Neuronal stem cell (in vitro differentiated cells): ENCODE results near the gene FOSL2.

Experiments used
- DNase-seq: peaks from one replicate; pipeline ENCODE4 v3.0.0-alpha.2; 2013; ENCODE audit warnings: low spot score
- H2AFZ ChIP-seq: one replicate; pipeline ENCODE4 v1.6.1; 2013; ENCODE audit warnings: mild to moderate bottlenecking, low read length, inconsistent platforms
- H2AK5ac ChIP-seq: 2 replicates; pipeline ENCODE4 v1.6.1; 2013; ENCODE audit warnings: low read depth, mild to moderate bottlenecking, inconsistent platforms, low read length, moderate library complexity, mixed read lengths
- H2BK120ac ChIP-seq: 2 replicates; pipeline ENCODE4 v1.6.1; 2013; ENCODE audit warnings: low read depth, mild to moderate bottlenecking, inconsistent platforms, low read length, moderate library complexity, mixed read lengths
- H2BK12ac ChIP-seq: one replicate; pipeline ENCODE4 v1.6.1; 2013; ENCODE audit warnings: low read length, inconsistent platforms
- H2BK15ac ChIP-seq: 2 replicates; pipeline ENCODE4 v1.6.1; 2013; ENCODE audit warnings: mild to moderate bottlenecking, low read length, inconsistent platforms, mixed read lengths
- H2BK5ac ChIP-seq: one replicate; pipeline ENCODE4 v1.6.1; 2013; ENCODE audit warnings: inconsistent platforms, mild to moderate bottlenecking, low read length, moderate library complexity
- H3K14ac ChIP-seq: one replicate; pipeline ENCODE4 v1.6.1; 2013; ENCODE audit warnings: low read length, inconsistent platforms
- H3K18ac ChIP-seq: 2 replicates; pipeline ENCODE4 v1.6.1; 2013; ENCODE audit warnings: low read length, inconsistent platforms
- H3K23ac ChIP-seq: 2 replicates; pipeline ENCODE4 v1.6.1; 2013; ENCODE audit warnings: low read depth, mild to moderate bottlenecking, mixed read lengths, low read length, inconsistent platforms; ENCODE audit not compliant: poor library complexity
- H3K27ac ChIP-seq: replicated peaks from 3 replicates; pipeline ENCODE4 v1.5.1; 2013; ENCODE audit warnings: low read length, inconsistent platforms
- H3K27me3 ChIP-seq, 3 experiments: 2 replicates each; pipeline ENCODE4 v1.6.1; 2013; ENCODE audit warnings: low read length in 3 of 3, mild to moderate bottlenecking in 2 of 3, inconsistent platforms in 1 of 3, low read depth in 1 of 3, mixed read lengths in 1 of 3, moderate library complexity in 1 of 3; ENCODE audit not compliant: control insufficient read depth in 3 of 3, insufficient read depth in 3 of 3
- H3K36me3 ChIP-seq, 2 donors: replicated peaks in 1 of 2; 2 replicates each; pipeline ENCODE4 v1.6.1; 2013; ENCODE audit warnings: low read length in 2 of 2; ENCODE audit not compliant: control insufficient read depth in 2 of 2, insufficient read depth in 2 of 2
- H3K4ac ChIP-seq: 2 replicates; pipeline ENCODE4 v1.6.1; 2013; ENCODE audit warnings: inconsistent platforms, mild to moderate bottlenecking, low read length, moderate library complexity
- H3K4me1 ChIP-seq, 2 donors: 1 replicate in 1 of 2; 2 replicates in 1 of 2; pipeline ENCODE4 v1.6.1; 2013; ENCODE audit warnings: low read length in 2 of 2, low read depth in 1 of 2; ENCODE audit not compliant: control insufficient read depth in 2 of 2, insufficient read depth in 1 of 2
- H3K4me2 ChIP-seq: one replicate; pipeline ENCODE4 v1.6.1; 2013; ENCODE audit warnings: mild to moderate bottlenecking, low read length, inconsistent platforms; ENCODE audit not compliant: insufficient read depth, poor library complexity, severe bottlenecking
- H3K4me3 ChIP-seq, 2 donors: 2 replicates each; pipeline ENCODE4 v1.5.1; 2013; ENCODE audit warnings: low read length in 2 of 2, mild to moderate bottlenecking in 2 of 2, inconsistent platforms in 1 of 2, moderate library complexity in 1 of 2
- H3K79me1 ChIP-seq: one replicate; pipeline ENCODE4 v1.6.1; 2013; ENCODE audit warnings: low read depth, mild to moderate bottlenecking, inconsistent platforms, low read length, moderate library complexity
- H3K9ac ChIP-seq: one replicate; pipeline ENCODE4 v1.6.1; 2013; ENCODE audit warnings: mild to moderate bottlenecking, low read depth, low read length, inconsistent platforms; ENCODE audit not compliant: poor library complexity
- H3K9me3 ChIP-seq, 2 donors: replicated peaks in 1 of 2; 2 replicates each; pipeline versions ENCODE3 to v1.6.1; 2013; ENCODE audit warnings: low read length in 2 of 2, mild to moderate bottlenecking in 2 of 2, inconsistent platforms in 1 of 2, low read depth in 1 of 2, mixed read lengths in 1 of 2, moderate library complexity in 1 of 2; ENCODE audit not compliant: control insufficient read depth in 2 of 2, insufficient read depth in 1 of 2
- H4K8ac ChIP-seq: one replicate; pipeline ENCODE4 v1.6.1; 2013; ENCODE audit warnings: low read depth, mild to moderate bottlenecking, inconsistent platforms, low read length, moderate library complexity
- H4K91ac ChIP-seq: one replicate; pipeline ENCODE4 v1.6.1; 2013; ENCODE audit warnings: low read length, low read depth, mild to moderate bottlenecking, inconsistent platforms; ENCODE audit not compliant: poor library complexity
- WGBS, 2 donors: extraction: QIAGEN DNeasy Blood & Tissue Kit; methylation state at CpG; one replicate each; pipeline ENCODE4 v1.1.7; 2013; ENCODE audit warnings: missing lambda C conversion rate in 2 of 2, mixed read lengths in 1 of 2; ENCODE audit not compliant: insufficient read length in 2 of 2, insufficient replicate concordance in 1 of 2; ENCODE audit errors: extremely low coverage in 2 of 2; 5-methylcytosine and 5-hydroxymethylcytosine counted together

The FOSL2 gene

DNA sequence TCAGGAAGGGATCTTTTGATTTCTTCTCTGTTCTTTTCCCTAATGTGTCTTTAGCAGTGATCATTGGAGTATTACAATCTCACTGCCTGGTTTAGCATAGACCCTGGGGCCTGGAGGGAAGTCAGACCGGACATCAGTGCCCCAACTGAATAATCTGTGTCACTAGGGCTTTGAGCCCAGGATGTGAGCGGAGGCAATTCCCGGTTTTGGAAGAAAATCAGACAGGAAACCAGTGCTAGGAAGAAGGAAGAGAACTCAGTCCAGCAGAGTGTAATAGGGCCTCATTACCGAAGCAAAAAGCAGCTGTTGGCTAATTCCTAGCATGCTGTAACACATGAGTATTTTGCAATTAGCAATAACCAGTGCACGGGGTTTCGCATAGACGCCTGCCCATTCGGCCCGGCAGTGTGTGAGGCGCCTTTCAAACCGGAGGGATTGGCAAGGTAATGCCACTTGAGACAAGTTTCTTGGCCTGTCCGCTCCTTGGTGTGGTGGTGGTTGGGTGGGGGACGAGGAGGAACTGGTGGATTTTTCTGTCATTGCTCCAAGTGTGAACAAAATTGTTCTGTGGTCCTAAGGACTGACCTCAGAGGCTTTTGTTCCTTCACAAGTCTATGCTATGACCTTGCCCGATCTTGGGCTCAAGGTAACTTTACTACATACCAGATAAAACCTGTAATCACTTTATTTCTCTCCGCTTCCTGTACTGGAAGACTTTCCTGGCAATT, 2.8 kb downstream of the FOSL2 start:
- no peak overlapping the region for H2AK5ac ChIP-seq
- H4K91ac ChIP-seq = no peak overlapping the region
- no peak overlapping the region for H3K4ac ChIP-seq
- H3K4me1 ChIP-seq = peaks cover 23 to 40% of the 10 kb centered on the region in 2 donors
- H3K4me2 ChIP-seq = peak overlapping the region; percentile 52
- peak overlapping the region in 1 of 2 donors; percentile 94 for H3K4me3 ChIP-seq
- H3K9me3 ChIP-seq = no peaks in the 10 kb centered on the region
- no peak overlapping the region for H4K8ac ChIP-seq
- H3K23ac ChIP-seq = no peak overlapping the region
- no peak overlapping the region for H2BK120ac ChIP-seq
- no peak overlapping the region for H2BK12ac ChIP-seq
- no peaks in the 10 kb centered on the region for H3K27me3 ChIP-seq
- peaks cover 8% of the 10 kb centered on the region for H3K79me1 ChIP-seq
- no peak overlapping the region for H3K14ac ChIP-seq
- H3K27ac ChIP-seq = no peak overlapping the region
- no CpG with 5 or more reads among the region's 15 CpGs for whole genome bisulfite sequencing, 2 donors
- H3K36me3 ChIP-seq = no peaks in the 10 kb centered on the region
- no peak overlapping the region for H3K9ac ChIP-seq
- peak overlapping the region; percentile 15 for H2AFZ ChIP-seq
- no peak overlapping the region for H2BK5ac ChIP-seq
- no peak overlapping the region for H3K18ac ChIP-seq
- DNase-seq = no peak
- H2BK15ac ChIP-seq = no peak overlapping the region

DNA sequence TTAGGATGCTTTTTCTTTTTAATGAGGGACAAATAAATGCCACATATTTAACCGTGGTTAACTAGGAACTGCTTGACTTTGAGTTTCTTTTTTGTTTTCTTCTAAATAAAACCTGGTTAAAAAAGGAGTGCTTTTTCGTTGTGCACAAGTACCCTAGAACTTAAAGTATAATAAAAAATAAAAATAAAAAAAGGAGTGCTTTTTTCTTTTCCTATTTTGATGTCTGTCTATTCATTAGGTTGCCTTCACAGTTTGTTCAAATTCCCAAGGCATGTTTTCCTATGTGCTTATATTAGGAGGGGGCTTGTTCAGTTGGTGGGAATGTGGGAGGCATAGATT, 4.4 kb downstream of the FOSL2 start:
- Histone ChIP-seq H4K8ac (no peak overlapping the region), H3K4me1 (peaks cover 27 to 34% of the 10 kb centered on the region in 2 donors), H3K36me3 (no peaks in the 10 kb centered on the region), H2AK5ac (no peak overlapping the region), H3K79me1 (peaks cover 8% of the 10 kb centered on the region), H4K91ac (no peak overlapping the region), H2BK15ac (no peak overlapping the region), H3K14ac (no peak overlapping the region), H3K9ac (no peak overlapping the region), H3K18ac (no peak overlapping the region), H3K4me2 (no peak overlapping the region), H3K4me3 (no peak overlapping the region), H3K9me3 (no peaks in the 10 kb centered on the region), H3K27ac (no peak overlapping the region), H2BK120ac (no peak overlapping the region), H2AFZ (no peak overlapping the region), H3K23ac (no peak overlapping the region), H3K27me3 (no peaks in the 10 kb centered on the region), H3K4ac (no peak overlapping the region), H2BK5ac (no peak overlapping the region), H2BK12ac (no peak overlapping the region)
- DNase-seq = no peak
- no CpG with 5 or more reads among the region's 2 CpGs for WGBS, 2 donors

DNA sequence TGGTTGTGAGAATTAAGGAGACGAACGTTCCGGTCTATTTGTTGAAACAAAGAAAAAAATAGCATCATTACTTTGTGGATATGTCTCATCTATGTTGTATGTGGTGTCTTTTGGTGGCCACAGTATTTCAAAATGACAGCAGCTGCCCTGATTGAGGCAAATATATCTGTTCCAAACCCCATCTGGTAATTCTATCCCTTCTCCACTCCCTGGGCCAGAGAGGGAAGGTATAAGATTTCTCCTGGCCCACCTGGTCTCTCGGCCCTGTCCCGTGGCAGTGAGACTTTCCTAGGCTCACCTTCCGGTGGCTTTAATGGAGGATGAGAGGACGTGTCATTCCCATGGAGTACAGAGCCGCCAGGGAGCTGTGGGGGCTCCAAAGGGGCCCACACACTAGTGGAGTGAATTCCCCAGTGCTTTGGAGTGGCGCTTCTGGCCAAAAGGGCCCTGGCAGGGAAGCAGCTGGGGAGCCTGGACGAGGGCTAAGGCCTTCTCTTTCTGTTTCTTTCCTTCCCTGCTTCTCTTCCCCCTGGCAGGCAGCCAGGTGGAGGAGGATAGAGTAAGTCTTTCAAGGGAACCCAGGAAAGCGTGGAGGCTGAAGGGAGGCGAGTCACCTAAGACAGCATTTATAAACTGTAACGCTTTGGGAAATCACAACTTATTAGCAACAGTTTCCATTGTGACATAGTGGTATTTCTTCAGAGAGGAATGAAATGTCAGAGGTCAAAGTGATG, 5.6 kb downstream of the FOSL2 start:
- Histone ChIP-seq H3K4me3 (no peak overlapping the region), H4K8ac (no peak overlapping the region), H3K27ac (no peak overlapping the region), H2AFZ (no peak overlapping the region), H4K91ac (no peak overlapping the region), H2BK120ac (no peak overlapping the region), H3K79me1 (peaks cover 10% of the 10 kb centered on the region), H3K23ac (no peak overlapping the region), H2AK5ac (no peak overlapping the region), H3K4me1 (peaks cover 27 to 34% of the 10 kb centered on the region in 2 donors), H2BK12ac (no peak overlapping the region), H3K18ac (no peak overlapping the region), H3K36me3 (peaks cover 0 to 1% of the 10 kb centered on the region in 2 donors), H3K27me3 (no peaks in the 10 kb centered on the region), H3K9ac (no peak overlapping the region), H2BK15ac (no peak overlapping the region), H3K4ac (no peak overlapping the region), H2BK5ac (no peak overlapping the region), H3K9me3 (peaks cover 0 to under 1% of the 10 kb centered on the region in 2 donors), H3K14ac (no peak overlapping the region), H3K4me2 (no peak overlapping the region)
- WGBS, 2 donors = no CpG with 5 or more reads among the region's 13 CpGs
- no peak for DNase-seq

DNA sequence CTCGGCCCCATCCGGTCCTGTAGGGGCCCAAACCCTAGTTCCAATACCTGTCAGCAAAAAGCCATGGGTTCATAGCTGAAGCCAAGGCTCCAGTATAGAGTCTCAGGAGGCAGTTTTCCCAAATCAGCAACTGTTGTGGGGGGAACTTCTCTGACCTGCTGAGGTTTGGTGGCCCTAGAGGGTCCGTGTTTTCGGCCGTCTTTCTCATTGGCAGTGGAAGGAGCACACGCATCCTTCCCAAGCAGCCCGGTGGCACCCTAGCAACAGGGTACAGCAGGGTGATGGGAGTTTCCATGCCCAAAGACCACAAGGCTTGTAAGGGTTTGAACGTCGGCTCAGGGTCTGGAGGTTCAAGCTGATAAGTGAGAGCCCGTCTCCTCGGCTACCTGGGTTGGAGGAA, 6.6 kb downstream of the FOSL2 start:
- no peak overlapping the region for H3K18ac ChIP-seq
- no peak overlapping the region for H2AFZ ChIP-seq
- no peak overlapping the region for H2BK15ac ChIP-seq
- H2AK5ac ChIP-seq = no peak overlapping the region
- no peak overlapping the region for H3K9ac ChIP-seq
- no peak for DNase-seq
- peaks cover 27 to 31% of the 10 kb centered on the region in 2 donors for H3K4me1 ChIP-seq
- no peak overlapping the region for H3K4me2 ChIP-seq
- peaks cover 7% of the 10 kb centered on the region for H3K79me1 ChIP-seq
- H4K91ac ChIP-seq = no peak overlapping the region
- no peak overlapping the region for H2BK5ac ChIP-seq
- peaks cover 6% of the 10 kb centered on the region in 2 donors for H3K36me3 ChIP-seq
- H3K14ac ChIP-seq = no peak overlapping the region
- no peak overlapping the region for H4K8ac ChIP-seq
- WGBS, 2 donors = no CpG with 5 or more reads among the region's 11 CpGs
- H2BK120ac ChIP-seq = no peak overlapping the region
- no peaks in the 10 kb centered on the region for H3K27me3 ChIP-seq
- no peak overlapping the region for H3K4ac ChIP-seq
- no peak overlapping the region for H3K23ac ChIP-seq
- H3K27ac ChIP-seq = no peak overlapping the region
- no peak overlapping the region for H2BK12ac ChIP-seq
- H3K4me3 ChIP-seq = no peak overlapping the region
- peaks cover 0 to 1% of the 10 kb centered on the region in 2 donors for H3K9me3 ChIP-seq
